HG03571 (cell line): ENCODE measurements around the gene PLA2G2C.
A peak's percentile ranks its signal among the peaks of the same experiment; 100 is the strongest.

ENCODE experiments used
- ATAC-seq: cut with Tn5 transposase; IDR thresholded peaks from one replicate; pipeline ENCODE4 v1.9.1; 2021; ENCODE audit not compliant: unreplicated experiment

PLA2G2C gene

DNA sequence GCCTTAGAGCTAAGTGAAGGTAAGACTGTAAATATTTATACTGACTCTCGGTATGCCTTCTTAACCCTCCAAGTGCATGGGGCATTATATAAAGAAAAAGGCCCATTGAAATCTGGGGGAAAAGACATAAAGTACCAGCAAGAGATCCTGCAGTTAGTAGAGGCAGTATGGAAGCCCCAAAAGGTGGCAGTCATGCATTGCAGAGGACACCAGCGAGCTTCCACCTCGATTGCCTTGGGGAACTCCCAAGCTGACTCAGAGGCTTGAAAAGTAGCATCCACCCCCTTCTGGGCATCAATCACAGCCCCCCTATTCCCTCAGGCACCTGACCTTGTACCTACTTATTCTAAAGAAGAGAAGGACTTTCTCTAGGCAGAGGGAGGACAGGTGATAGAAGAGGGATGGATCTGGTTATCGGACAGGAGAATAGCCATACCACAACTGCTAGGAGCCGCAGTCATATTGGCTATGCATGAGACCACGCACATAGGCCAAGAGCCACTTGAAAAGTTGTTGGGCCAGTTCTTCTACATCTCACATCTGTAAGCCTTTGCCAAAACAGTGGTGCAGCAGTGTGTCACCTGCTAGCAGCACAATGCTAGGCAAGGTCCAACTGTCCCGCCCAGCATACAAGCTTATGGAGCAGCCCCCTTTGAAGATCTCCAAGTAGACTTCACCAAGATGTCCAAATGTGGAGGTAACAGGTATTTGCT is 27.8 kb downstream of the PLA2G2C start:
- ATAC-seq = no peak

DNA sequence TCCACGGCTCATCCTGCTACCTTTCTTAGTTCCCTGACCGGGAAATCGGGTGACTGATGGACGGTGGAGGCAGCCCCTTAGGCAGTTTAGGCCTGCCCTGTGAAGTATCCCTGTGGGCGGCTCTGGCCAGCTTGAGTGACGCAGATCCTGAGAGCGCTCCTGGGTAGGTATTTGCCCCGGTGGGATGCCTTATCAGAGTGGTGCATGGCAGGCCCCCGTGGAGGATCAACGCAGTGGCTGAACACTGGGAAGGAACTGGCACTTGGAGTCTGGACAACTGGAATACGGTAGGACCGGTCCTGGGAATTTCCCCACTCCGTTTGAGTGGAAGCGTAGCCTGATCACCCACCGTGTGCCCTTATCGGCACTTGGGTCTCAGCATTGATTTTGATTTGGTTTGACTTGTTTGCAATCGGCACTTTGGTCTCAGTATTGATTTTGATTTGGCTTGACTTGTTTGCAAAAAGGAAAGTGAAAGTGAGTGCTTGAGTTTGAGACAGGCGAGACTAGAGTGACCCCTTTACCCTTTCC is 32.0 kb downstream of the PLA2G2C start:
- ATAC-seq = no peak

DNA sequence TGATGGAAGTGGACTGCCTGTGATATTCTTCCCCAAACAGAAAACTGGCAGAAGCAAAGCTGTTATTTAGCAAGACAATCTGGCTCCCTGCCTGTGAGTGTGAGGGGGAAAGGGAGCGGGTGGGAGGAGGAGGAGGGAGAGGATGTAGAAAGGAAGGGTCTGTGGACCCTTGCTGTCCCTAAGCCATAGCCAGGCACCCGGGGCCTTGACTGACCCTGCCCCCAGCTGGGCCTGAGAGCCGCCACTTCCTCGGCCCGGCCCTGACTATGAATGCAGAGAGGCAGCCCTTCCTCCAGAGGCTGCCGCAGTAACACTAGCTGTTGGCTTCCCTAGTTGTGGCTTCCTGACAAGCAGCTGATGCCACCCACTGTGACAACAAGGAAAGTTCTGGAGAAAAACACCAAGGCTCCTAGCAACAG is 33.3 kb downstream of the PLA2G2C start:
- no peak for ATAC-seq

DNA sequence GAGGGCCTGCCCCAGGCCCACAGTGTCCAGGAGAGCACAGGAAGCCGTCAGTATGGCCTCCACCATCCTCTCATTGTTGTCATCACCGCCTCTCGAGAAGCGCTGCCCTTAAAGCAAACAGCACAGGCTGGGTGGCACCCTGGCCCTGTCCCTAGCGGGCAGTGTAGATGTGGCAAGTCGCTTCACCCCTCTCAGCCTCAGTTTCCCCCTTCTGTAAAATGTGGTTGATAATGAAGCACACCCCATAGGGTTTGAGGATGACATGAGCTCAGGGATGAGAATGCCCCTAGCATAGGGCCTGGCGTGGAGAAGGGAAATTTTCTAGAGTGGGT is 33.8 kb downstream of the PLA2G2C start:
- ATAC-seq = no peak

DNA sequence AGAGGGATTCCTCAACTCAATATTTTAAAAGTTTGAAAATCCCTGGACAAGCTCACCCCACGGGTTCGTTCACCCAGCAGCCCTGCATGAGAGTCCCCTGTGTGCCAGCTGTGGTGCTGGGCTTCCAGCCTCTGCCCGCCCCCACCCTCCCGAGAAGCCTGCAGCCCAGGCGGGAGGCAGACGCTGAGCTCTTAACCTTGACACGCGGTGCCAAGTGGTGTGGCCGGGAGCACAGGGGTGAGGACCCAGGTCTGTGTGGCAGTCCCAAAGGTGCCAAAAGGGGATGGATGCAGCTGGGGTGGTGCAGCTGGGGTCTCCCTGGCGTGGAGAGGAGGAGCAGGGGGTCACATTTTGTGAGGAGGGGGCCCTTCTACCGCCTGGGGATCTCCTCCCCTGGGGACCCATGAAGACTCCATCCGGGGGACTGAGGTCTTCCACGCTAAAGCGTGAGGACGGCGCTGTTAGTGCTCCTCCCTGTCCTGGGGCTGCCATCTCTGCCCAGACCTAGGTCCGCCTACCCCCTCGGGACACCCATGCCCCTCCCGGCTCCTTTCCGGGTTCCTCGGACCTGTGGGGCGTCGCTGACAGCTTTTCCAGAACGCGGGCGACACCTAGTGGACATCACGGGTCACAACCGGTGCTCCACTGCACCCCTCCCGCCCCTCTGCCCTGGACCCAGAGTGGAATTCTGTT is 34.3 kb downstream of the PLA2G2C start:
- peak; percentile 83 for ATAC-seq

DNA sequence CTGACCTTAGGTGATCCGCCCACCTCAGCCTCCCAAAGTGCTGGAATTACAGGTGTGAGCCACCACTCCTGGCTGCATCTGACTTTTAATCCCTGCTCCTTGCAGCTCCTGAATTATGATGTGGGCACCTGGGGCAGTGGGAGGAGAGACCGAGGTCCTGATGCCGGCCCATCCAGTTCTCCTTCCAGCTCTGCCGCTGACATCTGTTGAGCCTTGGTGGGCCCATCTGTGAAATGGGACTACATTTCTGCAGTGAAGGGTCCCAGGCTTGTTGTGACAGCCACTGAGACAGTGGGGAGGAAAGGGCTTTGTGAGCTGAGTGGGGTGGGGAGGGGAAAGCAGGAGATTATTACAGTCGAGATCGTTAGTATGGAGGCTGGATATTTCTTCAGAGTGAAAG is 35.3 kb downstream of the PLA2G2C start:
- ATAC-seq = no peak

DNA sequence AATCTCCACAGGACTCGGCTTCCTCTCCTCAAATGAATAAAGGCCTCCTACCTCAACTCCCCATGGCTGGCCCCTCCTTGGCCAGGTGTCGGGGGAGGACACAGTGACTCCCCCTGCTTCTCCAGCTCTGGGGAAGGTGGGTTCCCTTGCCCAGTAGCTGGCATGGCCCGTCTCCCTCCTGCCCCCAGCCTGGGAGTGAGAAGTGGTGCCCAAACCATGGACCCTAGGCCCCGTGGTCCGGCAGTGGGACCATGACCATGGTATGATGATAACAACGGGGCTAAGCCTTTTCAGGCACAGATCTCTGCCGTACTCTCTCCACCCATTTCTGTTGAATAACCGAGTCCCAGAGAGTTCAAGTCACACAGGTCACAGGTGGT is 36.0 kb downstream of the PLA2G2C start:
- no peak for ATAC-seq

DNA sequence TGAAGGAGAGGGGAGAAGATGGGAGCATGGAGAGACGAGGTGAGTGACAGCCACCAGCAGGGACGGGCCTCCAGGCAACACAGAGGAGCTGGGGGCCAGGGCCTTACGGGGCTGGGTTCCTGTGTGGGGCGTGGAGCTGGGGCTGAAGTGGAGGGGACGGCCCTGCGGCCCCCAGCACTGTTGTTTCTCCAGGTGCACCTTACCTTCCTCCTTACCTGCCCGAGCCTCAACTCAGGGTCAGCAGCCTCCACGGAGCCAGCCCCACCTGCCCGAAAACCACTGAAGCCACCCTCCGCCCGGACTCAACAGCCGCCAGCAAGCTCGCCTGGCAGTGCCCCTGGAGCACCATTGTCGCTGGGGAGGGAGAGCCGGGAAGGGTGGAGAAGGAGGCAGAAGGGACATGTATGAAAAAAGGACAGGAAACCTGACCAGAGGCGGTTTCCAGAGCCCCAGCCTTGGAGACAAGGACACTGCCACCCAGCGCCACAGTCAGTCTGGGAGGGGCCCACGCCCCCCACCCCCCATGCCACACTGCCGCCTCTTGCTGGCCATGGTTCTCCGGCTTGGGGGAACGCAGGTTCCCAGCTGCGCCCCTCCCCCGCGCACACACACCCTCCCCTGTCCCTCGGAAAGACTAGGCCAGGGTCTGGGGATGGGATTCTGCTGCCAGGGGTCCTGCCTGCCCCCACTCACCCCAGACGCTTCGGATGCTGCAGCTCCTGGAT is 36.6 kb downstream of the PLA2G2C start:
- no peak for ATAC-seq

DNA sequence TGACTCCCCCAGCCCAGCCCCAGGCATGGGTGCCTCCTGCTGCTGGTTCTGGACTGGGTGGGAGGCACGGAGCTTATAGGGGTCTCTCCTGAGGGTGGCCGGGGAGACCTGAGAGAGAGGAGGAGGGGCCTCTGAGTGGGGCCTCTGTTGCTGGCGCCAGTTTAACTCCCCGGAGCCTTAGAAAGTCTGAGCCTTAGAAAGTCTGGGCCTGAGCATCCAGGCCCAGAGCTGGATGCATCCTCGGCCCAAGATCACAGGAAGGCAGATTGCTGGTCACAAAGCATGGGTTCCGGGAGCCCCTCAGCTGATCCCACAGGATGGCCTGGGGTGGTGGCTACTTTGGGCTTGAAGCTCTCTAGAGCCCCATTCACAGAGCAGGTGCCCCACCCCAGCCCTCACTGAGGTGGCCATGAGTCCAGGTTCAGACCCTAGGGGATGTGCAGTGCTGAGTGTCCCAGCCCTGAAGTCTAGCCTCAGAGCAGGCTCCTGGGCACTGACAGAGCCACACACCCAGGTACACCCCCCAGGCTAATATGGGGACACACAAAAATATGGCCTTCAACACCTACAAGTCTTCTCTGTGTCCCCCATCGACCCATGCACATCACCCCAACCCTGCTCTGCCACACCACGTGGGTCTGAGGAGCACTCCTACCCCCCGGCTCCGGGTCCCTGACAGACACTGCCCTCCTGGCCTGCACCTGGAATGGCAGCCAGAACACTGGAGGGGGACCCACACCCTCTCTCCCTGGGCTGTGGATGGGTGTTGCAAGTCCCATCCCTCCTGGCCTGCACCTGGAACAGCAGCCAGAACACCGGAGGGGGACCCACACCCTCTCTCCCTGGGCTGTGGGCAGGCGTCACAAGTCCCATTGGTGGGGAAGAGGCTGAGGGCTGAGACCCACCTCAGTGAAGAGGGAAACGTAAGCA is 37.5 kb downstream of the PLA2G2C start:
- no peak for ATAC-seq

DNA sequence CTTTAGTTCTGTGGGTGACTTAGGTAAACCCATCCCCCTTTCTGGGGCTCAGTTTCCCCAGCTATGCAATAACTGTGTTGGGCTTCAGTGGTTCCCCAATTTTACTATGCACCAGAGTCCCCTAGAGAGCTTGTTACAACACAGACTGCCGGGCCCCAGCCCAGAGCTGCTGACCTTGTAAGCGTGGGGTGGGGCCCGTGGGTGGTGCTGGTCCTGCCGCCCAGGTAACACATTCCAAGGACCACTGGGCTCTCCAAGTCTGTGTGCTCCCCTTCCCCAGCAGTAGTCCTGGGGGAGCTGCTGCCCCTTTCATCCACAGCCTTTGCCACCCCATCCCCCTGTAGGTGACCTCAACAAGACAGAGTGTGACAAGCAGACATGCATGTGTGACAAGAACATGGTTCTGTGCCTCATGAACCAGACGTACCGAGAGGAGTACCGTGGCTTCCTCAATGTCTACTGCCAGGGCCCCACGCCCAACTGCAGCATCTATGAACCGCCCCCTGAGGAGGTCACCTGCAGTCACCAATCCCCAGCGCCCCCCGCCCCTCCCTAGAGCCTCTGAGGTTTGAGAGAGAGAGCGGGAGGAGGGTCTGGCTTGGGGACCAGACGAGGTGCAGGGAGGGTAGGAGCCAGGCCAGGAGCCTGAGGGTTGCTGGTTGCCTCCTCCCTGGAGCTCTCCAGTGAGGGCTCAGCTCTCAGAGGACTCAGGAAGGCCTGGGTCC is 38.3 kb downstream of the PLA2G2C start:
- no peak for ATAC-seq

DNA sequence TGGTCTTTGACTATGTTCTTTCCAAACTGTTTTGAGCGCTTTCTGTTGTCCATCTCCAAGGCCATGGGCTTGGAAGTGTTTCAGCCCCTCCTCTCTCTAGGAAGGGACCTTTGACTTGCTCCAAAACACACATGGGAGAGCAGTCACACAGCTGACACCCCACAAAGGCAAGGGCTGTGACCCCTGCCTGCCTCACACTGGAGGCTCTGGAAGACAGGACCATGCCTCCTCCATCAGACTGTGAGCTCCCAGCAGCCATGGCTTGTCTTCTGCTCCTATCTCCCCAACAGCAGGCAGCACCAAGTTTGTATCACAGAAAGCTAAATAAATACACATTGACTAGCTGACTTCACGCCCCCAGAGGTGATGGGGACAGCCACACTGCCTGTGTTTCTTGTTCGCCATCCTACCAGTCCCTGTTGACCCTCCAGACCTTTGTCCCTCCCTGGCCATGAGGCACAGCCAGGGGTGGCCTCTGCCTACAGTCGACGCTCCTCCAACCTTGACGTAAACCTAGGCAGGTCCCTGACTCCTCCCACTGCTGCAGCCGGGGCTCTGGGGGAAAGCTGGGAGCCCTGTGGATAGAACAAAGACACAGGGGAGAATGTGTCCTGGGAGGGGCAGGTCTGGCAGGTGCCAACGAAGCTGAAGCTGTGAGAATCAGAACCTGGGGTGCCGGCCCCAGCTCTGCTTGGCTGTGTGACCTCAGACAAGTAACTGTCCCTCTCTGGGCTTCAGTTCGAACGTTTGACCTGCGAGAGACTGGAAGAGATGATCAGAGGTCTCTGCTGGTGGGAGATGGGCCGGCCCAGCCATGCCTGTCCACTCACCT is 42.4 kb downstream of the PLA2G2C start:
- ATAC-seq = no peak

DNA sequence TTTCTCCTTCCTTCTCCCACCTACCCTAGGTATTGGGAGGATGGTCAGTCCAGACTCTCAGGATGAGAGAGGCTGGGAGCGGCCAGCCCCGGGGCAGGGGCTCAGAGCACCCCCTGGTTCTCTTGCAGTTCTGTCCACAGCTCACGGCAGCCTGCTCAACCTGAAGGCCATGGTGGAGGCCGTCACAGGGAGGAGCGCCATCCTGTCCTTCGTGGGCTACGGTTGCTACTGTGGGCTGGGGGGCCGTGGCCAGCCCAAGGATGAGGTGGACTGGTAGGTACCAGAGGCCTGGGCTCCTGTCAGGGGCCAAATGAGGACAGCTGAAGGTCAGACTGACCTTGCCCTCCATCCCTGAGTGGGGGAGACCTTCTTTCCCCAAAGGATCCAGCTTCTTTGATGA is 43.0 kb downstream of the PLA2G2C start:
- no peak for ATAC-seq

DNA sequence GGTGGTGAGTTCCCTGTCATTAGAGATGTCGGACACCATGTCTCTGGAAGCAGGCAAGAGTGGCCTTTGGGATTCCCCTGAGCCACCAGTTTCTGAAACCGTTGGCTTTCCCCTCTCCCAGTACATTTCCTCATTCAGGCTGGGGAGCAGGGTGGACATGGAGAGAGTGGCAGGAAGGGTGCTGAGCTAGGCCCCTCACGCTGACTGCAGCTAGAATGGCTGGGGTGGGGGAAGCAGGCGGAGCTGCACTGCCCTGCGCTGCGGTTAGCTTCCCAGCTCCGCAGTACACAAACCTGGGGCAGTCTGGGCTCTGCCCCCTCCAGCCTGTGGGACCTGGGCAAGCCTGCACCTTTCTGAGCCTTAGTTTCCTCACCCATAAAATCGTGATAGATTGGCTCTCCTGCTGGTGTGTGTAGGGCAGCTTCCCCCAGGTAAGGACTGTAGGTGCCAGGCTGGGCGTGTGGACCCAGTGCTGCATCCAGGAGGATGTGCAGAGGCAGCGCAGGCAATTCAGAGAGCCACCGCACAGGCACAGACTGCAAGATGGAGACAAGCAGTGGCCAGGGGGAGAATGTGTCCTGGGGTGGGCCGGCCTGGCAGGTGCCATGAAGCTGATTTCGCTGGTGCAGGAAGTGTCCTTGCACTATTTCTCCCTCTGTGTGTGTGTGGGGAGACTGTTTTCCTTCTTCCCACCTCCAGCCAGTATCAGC is 44.2 kb downstream of the PLA2G2C start:
- ATAC-seq = no peak

DNA sequence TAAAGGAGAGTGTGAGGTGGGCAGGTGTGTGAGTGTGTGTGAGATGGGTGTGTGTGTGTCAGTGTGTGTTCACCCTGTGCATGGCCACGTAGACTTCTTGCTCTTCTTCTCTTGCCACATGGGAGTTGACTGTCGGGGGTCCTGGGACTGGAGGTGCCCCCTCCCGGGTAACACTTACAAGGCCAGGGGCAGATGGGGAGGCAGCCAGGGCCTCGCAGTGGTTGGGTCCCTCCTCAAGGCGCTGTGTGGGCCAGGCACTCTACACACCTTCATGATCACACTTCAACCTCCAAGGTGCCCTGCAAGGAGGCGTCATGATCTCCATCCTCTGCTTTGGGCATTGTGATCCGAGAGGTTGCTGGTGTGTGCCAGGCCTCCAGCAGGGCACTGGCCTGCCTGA is 44.9 kb downstream of the PLA2G2C start:
- no peak for ATAC-seq

DNA sequence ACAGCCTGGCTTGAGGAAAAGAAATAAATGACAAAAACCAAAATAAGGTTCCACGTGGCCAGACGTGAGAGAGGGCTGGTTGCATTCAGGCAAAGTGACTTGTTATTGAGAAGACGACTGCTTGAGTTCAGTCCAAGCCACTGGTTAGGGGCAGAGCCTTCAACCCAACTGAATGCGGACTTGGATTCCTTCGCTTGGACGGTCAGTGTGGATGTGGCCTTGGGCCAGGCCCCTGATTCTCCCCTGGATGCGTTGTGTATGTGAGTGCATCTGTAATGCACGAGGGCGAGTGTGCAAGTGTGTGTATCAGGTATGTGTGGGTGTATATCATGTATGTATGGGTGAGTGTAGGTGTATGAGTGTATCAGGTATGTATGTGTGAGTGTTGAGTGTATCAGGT is 45.3 kb downstream of the PLA2G2C start:
- ATAC-seq = no peak

DNA sequence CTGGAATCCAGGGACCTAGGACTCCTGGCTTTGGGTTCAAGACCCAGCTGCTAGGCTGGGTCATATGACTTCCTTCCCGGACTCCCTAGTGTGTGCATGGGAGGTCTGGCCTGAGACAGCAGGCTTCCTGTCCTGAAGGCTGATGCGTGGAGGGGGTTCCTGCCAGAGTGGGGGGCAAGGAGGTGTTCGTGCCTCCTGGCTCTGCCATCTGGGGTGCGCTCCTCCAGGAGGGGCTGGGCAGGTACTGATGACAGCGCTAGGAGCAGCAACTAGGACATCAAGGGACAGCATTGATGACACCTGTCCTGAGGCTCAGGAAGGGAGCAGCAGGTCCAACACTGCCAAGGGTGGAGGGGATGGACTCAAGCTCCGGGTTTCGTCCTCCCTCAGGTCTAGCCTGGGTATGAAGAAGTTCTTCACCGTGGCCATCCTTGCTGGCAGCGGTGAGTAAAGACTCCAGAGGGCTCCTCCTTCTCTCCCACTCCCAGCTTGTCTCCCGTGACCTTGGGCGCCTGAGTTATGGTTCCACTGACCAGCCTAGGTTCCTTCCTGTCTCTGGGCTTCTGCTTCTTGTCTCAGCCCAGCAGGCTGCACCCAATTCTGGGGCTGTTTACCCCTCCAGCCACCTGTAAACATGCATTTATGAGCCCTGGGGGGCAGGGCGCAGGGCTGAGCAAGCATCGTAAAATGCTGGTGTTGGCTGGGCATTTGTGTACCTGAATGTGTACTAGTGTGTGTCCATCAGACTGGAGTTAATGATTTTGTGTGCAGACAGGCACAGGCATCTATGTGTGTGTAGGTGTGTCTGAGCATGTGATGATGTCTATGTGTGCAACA is 46.3 kb downstream of the PLA2G2C start:
- no peak for ATAC-seq

DNA sequence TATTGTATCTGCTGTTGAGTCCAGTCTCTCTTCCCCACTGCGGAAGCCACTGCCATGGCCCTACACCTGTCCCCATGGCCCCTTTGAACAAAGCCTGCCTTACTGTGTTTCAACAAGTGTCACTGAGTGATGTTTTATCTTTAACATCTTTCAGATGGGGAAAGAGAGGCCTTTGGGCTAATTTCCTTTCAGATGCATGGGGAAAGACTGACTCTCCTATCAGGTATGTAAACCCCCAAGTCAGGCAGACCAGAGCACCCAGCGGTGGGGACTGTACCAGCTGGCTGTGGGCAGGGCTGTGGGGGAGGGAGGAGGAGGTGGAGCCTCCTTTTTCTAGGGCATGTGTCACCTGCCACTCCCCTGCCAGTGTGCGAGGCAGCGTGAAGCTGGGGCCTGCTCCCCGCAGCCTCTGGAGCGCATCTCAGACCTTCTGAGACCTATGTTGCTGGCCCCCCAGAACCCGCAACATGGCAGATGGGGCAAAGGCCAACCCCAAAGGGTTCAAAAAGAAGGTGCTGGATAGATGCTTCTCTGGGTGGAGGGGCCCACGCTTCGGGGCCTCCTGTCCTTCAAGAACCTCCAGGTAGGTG is 47.3 kb downstream of the PLA2G2C start, which contains the start of gene PLA2G2F:
Gene PLA2G2F, plus strand, starts transcription at position 363 of the 590 bp plus-strand sequence. Its CDS starts 105 bp downstream, at position 468.
- no peak for ATAC-seq
